GM21723 (cell line): ENCODE results near the gene NUF2.
"Not testable (repeated sequence)": the region's sequence is repeated elsewhere in the genome, so short reads cannot be mapped to it uniquely, and the experiment has no call there.

ENCODE experiments used
- ATAC-seq: cut with Tn5 transposase; IDR thresholded peaks from one replicate; pipeline ENCODE4 v1.9.1; 2021; ENCODE audit warnings: mild to moderate bottlenecking, moderate library complexity; ENCODE audit not compliant: unreplicated experiment

The NUF2 gene

GRCh38 chr1:163331116-163331515, 9.4 kb downstream of the NUF2 start:
- ATAC-seq = no peak

GRCh38 chr1:163335216-163335615, 13.5 kb downstream of the NUF2 start:
- no peak for ATAC-seq

DNA sequence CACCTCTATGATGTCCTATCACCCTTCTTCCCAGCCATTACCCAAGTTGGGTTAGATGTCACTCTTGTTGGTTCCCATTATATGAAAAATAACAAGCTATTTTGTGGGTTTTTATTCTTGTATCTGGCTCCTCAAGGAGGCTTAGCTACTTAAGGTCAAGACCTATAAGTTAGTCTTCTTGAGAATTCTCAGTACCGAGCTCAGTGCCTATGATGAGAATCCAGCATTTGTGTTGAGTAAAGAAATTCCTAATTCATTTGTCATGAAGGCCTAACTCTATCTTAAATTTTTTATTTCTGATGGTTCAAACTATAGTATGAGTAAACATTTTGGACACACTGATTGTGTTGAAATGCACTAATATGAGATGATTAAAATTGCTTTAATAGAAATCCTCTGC, 15.9 kb downstream of the NUF2 start:
- ATAC-seq = no peak

DNA sequence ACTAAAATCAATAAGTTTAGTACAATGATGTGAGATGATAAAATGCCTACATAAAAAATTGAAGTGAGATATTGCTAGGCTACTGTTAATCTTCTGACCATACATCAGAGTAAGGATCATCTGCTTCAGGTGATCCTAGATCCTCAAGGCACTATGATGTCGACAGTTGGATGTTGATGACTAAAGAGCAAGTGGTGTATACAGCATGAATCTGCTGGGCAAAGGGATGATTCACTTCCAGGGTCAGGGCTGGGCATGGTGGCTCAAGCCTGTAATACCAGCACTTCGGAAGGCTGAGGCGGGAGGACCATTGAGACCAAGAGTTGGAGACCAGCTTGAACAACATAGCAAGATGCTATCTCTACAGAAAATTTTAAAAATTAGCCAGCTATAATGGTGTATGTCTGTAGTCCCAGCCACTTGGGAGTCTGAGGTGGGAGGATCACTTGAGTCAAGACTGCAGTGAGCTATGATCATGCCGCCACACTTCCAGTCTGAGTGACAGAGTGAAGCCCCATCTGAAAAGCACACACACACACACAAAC, 24.6 kb downstream of the NUF2 start:
- no peak for ATAC-seq

DNA sequence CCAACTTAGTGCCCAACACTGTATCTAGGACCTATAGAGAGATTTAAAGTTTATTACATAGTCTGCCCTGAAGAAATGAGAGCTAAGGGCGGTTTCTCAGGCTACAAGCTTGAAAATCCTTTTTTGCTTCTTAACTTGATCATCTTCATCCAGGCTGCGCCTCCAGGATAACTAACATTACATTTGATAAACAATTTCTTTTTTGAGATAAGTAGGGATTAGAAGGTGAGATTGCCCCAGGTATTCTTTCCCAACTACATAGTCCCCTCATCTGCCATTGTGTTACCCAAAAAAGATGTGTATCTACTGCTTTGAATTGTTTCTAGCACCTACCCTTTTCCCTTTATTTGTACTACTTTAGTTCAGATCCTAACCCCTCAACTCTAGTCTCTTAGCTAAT, 25.4 kb downstream of the NUF2 start:
- ATAC-seq = no peak

- ATAC-seq = no peak
These were observed 30.2 kb downstream of the NUF2 start for GRCh38 chr1:163351912-163352311.

GRCh38 chr1:163357378-163357777, 35.6 kb downstream of the NUF2 start:
- no peak for ATAC-seq

GRCh38 chr1:163358172-163358571, 36.4 kb downstream of the NUF2 start:
- not testable (repeated sequence) for ATAC-seq

DNA sequence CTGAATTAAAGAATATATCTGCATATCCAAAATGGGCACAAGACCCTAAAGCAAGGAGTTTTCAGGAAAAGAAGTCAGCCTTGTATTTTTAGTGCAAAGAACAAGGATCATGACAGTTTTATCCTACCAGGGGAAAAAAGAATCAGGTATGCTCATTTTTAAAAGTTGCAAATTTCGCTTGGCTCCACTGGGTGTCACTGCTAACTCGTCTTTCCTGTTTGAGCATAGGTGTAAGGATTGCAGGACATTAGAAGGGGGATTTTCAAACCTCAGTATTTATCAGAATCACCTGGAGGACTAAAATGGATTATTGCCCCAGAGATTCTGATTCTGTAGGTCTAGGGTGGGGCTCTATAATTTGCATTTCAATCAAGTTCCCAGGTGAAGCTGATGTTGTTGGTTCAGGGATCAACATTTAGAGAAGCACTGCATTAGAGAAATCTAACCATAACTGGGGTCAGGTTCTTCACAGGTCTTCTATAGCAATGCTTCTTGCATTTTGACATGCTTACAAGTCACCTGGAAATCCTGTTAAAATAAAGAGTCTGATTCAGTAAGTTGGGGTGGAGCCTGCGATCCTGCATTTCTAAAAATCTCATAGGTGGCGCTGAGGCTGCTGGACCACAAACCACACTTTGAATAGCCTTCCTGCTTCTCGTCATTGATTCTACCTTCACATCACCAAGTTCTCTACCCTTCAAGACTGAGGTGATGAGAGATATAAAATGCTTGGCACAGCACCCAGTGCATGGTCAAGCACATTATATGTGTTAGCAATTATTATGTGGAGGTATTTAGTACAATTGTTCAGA, 39.6 kb downstream of the NUF2 start:
- ATAC-seq = peak; percentile 67

GRCh38 chr1:163365186-163365585, 43.4 kb downstream of the NUF2 start:
- ATAC-seq = no peak

DNA sequence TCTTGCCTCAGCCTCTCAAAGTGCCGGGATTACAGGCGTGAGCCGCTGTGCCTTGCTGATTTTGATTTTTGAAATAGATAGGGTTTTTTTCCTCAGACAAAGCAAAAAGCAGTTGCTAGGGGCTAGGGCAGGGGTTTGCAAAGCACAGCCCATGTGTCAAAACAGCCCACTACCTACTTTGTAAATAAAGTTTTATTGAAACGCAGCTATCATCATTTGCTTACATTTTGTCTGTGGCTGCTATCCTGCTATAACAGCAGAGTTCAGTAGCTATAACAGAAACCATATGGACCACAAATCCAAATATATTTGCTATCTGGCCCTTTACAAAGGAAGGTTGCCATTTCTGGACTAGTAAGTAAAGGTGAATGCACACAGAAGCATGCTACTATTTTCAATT, 44.8 kb downstream of the NUF2 start:
- no peak for ATAC-seq

DNA sequence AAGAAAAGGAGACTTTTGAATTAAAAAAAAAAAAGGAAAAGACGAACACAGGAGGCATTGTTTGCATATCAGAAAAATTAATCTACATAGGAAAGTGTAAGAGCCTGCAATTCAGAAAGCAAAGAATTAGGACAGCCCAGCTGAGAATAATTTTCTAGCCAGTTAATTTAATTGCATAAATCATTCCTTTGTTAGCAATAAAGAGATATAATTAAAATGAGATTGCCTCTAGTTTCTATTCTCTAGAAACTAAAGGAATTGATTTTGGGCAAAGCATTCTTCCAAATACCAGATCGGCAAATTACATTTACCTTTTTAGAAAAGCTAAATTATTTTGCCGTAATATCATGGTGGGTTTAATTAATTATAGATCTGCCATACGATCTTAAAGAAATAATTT, 46.0 kb downstream of the NUF2 start:
- ATAC-seq = no peak

- no peak for ATAC-seq
These were observed 50.8 kb downstream of the NUF2 start for GRCh38 chr1:163372576-163372975.

DNA sequence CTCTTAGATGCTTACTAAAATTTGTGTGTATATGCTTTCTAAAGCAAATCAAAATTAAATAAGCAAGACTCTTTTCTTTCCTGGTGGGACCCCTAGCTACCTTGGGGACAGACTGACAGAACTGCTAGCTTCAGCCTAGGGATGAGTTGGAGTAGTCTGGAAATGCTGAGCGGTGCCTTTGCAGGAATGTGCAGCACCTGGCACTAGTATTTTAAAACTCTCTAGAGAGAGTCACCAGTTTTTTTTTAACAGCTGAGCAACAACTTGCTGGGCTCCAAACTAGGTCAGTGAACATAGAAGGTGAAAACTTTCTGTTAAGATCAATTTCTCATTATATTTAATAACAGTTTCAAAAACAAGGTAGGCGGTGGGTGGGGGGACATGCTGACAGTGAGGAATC, 56.8 kb downstream of the NUF2 start:
- ATAC-seq = no peak

DNA sequence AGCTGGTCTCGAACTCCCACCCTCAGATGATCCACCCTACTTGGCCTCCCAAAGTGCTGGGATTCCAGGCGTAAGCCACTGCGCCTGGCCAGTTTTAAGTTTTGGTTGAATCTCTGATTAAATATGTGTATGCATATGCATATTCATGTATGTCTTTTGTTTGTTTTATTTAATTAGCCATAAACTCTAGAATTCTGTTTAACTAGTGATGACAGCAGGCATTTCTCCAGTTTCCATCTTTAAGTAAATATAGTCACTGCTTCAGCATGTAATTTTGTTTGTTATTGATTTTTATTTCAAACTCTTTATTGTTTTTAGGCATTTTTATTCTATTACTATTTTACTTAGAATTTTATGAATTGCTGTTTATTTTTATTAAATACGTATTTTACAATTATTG, 58.0 kb downstream of the NUF2 start:
- ATAC-seq = no peak

GRCh38 chr1:163381487-163382184, 59.9 kb downstream of the NUF2 start:
- no peak for ATAC-seq

- no peak for ATAC-seq
These were observed 60.6 kb downstream of the NUF2 start for GRCh38 chr1:163382395-163382794.

- ATAC-seq = no peak
These were observed 65.4 kb downstream of the NUF2 start for GRCh38 chr1:163387146-163387545.

- no peak for ATAC-seq
These were observed 67.2 kb downstream of the NUF2 start for GRCh38 chr1:163388970-163389369.

- ATAC-seq = no peak
These were observed 74.0 kb downstream of the NUF2 start for GRCh38 chr1:163395790-163396189.

DNA sequence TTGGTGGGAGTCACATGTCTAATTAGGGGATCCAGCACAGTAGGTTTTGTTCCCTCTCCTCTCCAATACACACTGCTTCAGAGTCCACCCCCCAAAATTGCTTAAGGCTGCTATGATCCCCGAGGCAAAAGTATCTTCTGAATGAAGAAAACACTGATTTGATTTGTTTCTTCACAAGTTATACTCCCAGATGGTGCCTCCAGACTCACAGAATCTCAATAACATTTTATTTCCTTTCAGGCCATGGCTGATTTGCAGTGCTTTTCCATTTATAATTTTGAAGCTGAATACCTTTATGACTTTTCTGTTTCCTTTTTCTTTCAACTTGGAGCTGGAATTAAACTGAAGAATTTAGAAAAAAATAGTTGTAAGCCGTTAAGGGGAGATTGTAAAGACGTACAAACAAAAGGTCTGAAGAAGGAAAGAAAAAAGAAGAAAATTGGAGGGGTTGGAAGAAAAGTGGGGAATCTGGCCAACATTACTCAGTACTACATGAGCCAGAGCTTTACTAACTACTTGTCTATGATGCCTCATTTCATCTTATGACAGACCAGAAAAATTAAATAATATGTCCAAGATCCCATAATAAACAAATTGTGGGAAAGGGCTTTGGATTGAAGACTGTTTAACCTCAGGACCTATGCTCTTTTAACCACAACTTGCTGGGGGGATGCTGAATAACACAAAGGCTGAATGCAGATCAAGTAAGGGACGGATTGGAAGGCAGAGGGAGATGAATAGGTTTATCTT, 75.9 kb downstream of the NUF2 start:
- ATAC-seq = no peak
